Effector memory CD4-positive, alpha-beta T cell (primary cell): ENCODE data around the gene AMBRA1.

Source experiments
- DNase-seq, 3 donors: peaks; one replicate each; pipeline ENCODE4 v3.0.0-alpha.2; 2020
- H3K27ac ChIP-seq: 2 replicates; pipeline ENCODE4 v1.7.0; 2013; ENCODE audit warnings: mild to moderate bottlenecking, low read length, moderate library complexity; ENCODE audit not compliant: insufficient read depth, poor library complexity, severe bottlenecking
- H3K27me3 ChIP-seq: replicated peaks from 2 replicates; pipeline ENCODE4 v1.7.0; 2013; ENCODE audit warnings: mild to moderate bottlenecking, low read length; ENCODE audit not compliant: insufficient read depth, control insufficient read depth, poor library complexity, severe bottlenecking
- H3K36me3 ChIP-seq: 2 replicates; pipeline ENCODE4 v1.7.0; 2013; ENCODE audit warnings: mild to moderate bottlenecking, low read length, moderate library complexity; ENCODE audit not compliant: control insufficient read depth, insufficient read depth
- H3K4me1 ChIP-seq: 2 replicates; pipeline ENCODE4 v1.7.0; 2013; ENCODE audit warnings: low read length, mild to moderate bottlenecking; ENCODE audit not compliant: control insufficient read depth, insufficient read depth, poor library complexity, severe bottlenecking
- H3K4me3 ChIP-seq: 2 replicates; pipeline ENCODE4 v1.7.0; 2013; ENCODE audit warnings: low read length, low read depth, mild to moderate bottlenecking; ENCODE audit not compliant: insufficient read depth, poor library complexity, severe bottlenecking
- H3K9me3 ChIP-seq: 2 replicates; pipeline ENCODE4 v1.7.0; 2013; ENCODE audit warnings: mild to moderate bottlenecking, low read length, moderate library complexity; ENCODE audit not compliant: control insufficient read depth

Gene AMBRA1

GRCh38 chr11:46633291-46634217 is 39.7 kb upstream of the AMBRA1 start:
- H3K27me3 ChIP-seq, result no peaks in the 10 kb centered on the region
- H3K4me1 ChIP-seq, result no peaks in the 10 kb centered on the region
- H3K36me3 ChIP-seq, result peaks cover 34% of the 10 kb centered on the region
- no peak overlapping the region for H3K27ac ChIP-seq
- DNase-seq, result no peak
- H3K4me3 ChIP-seq, result no peak overlapping the region
- H3K9me3 ChIP-seq, result no peaks in the 10 kb centered on the region

- Histone ChIP-seq H3K4me3 (no peak overlapping the region), H3K27ac (no peak overlapping the region), H3K4me1 (no peaks in the 10 kb centered on the region), H3K27me3 (no peaks in the 10 kb centered on the region), H3K36me3 (peaks cover 34% of the 10 kb centered on the region), H3K9me3 (no peaks in the 10 kb centered on the region)
- no peak for DNase-seq
Measured at GRCh38 chr11:46632502-46632901, 38.7 kb upstream of the AMBRA1 start.

GRCh38 chr11:46631676-46632075 is 37.9 kb upstream of the AMBRA1 start:
- no peaks in the 10 kb centered on the region for H3K27me3 ChIP-seq
- H3K4me3 ChIP-seq, result no peak overlapping the region
- H3K9me3 ChIP-seq, result no peaks in the 10 kb centered on the region
- DNase-seq, result no peak
- no peak overlapping the region for H3K27ac ChIP-seq
- peaks cover 29% of the 10 kb centered on the region for H3K36me3 ChIP-seq
- H3K4me1 ChIP-seq, result no peaks in the 10 kb centered on the region

GRCh38 chr11:46630237-46630636 is 36.4 kb upstream of the AMBRA1 start:
- no peaks in the 10 kb centered on the region for H3K27me3 ChIP-seq
- no peak overlapping the region for H3K27ac ChIP-seq
- H3K4me1 ChIP-seq, result no peaks in the 10 kb centered on the region
- H3K4me3 ChIP-seq, result no peak overlapping the region
- peaks cover 25% of the 10 kb centered on the region for H3K36me3 ChIP-seq
- no peaks in the 10 kb centered on the region for H3K9me3 ChIP-seq
- no peak for DNase-seq

GRCh38 chr11:46628961-46629360 is 35.1 kb upstream of the AMBRA1 start:
- Histone ChIP-seq H3K27me3 (no peaks in the 10 kb centered on the region), H3K9me3 (no peaks in the 10 kb centered on the region), H3K36me3 (peaks cover 29% of the 10 kb centered on the region), H3K4me3 (no peak overlapping the region), H3K4me1 (no peaks in the 10 kb centered on the region), H3K27ac (no peak overlapping the region)
- no peak for DNase-seq

GRCh38 chr11:46625406-46625805 is 31.6 kb upstream of the AMBRA1 start:
- no peaks in the 10 kb centered on the region for H3K27me3 ChIP-seq
- H3K4me3 ChIP-seq, result no peak overlapping the region
- peaks cover 2% of the 10 kb centered on the region for H3K4me1 ChIP-seq
- DNase-seq, result no peak
- peaks cover 26% of the 10 kb centered on the region for H3K36me3 ChIP-seq
- H3K27ac ChIP-seq, result no peak overlapping the region
- no peaks in the 10 kb centered on the region for H3K9me3 ChIP-seq

GRCh38 chr11:46618837-46619236 is 25.0 kb upstream of the AMBRA1 start:
- Histone ChIP-seq H3K27ac (no peak overlapping the region), H3K4me3 (no peak overlapping the region), H3K9me3 (no peaks in the 10 kb centered on the region), H3K4me1 (peaks cover 17% of the 10 kb centered on the region), H3K27me3 (no peaks in the 10 kb centered on the region), H3K36me3 (peaks cover 10% of the 10 kb centered on the region)
- DNase-seq, result no peak

- no peaks in the 10 kb centered on the region for H3K27me3 ChIP-seq
Measured at GRCh38 chr11:46617972-46618314, 24.1 kb upstream of the AMBRA1 start.

GRCh38 chr11:46617134-46617971 is 23.5 kb upstream of the AMBRA1 start, which contains the start of the genes ATG13 and HARBI1:
TSS of gene ATG13 (plus strand) at chr11:46617553. CDS start at chr11:46644292, 26,739 bp downstream.
TSS of gene HARBI1 (minus strand) at chr11:46617227. CDS start at chr11:46616237, 990 bp downstream.
- Histone ChIP-seq H3K9me3 (no peaks in the 10 kb centered on the region), H3K36me3 (peaks cover 4% of the 10 kb centered on the region), H3K4me1 (peaks cover 17% of the 10 kb centered on the region), H3K4me3 (peak within 1 kb of the TSS; percentile 100), H3K27ac (peak within 1 kb of the TSS; percentile 100), H3K27me3 (no peaks in the 10 kb centered on the region)
- DNase-seq, result peak; percentile 82 to 87 (median 85)

More at GRCh38 chr11:46617972-46618314, 24.1 kb upstream of the AMBRA1 start:
- no peaks in the 10 kb centered on the region for H3K9me3 ChIP-seq
- peaks cover 17% of the 10 kb centered on the region for H3K4me1 ChIP-seq
- H3K4me3 ChIP-seq, result peak overlapping the region; percentile 100
- peak overlapping the region; percentile 100 for H3K27ac ChIP-seq
- peaks cover 10% of the 10 kb centered on the region for H3K36me3 ChIP-seq
- no peak for DNase-seq
